HL-60 (cell line): ENCODE results near the gene RTN4RL1.

Experiments
- DNase-seq, 2 experiments: peaks; one replicate each; pipeline ENCODE4 v3.0.0-alpha.2; 2010 to 2020; ENCODE audit warnings: low read depth in 1 of 2, low spot score in 1 of 2
- H3K27ac ChIP-seq: fragments of 250-450 bp; sonication (Bioruptor Pico); replicated peaks from 2 replicates; pipeline ENCODE4 v1.5.1; 2020; ENCODE audit warnings: mild to moderate bottlenecking, moderate library complexity
- H3K27me3 ChIP-seq: fragments of 250-450 bp; sonication (Bioruptor Pico); 2 replicates; pipeline ENCODE4 v1.5.1; 2021; ENCODE audit warnings: mild to moderate bottlenecking, moderate library complexity; ENCODE audit not compliant: insufficient read depth, poor library complexity, severe bottlenecking
- H3K4me3 ChIP-seq: replicated peaks from 2 replicates; pipeline ENCODE4 v1.5.1; 2011; ENCODE audit warnings: mild to moderate bottlenecking, control low read depth, low read length; ENCODE audit not compliant: insufficient read depth
- CTCF ChIP-seq: IDR thresholded peaks from one replicate; pipeline ENCODE4 v1.5.1; 2011; ENCODE audit warnings: low read length, control low read depth, inconsistent platforms; ENCODE audit not compliant: insufficient read depth
- GABPA ChIP-seq: IDR thresholded peaks from 2 replicates; pipeline ENCODE4 v1.6.1; 2012; ENCODE audit warnings: low read depth
- POLR2AphosphoS5 ChIP-seq: IDR thresholded peaks from 2 replicates; pipeline ENCODE4 v1.6.1; 2012; ENCODE audit warnings: low read depth
- REST ChIP-seq: IDR thresholded peaks from 2 replicates; pipeline ENCODE4 v1.6.1; 2012; ENCODE audit warnings: low read depth; ENCODE audit not compliant: insufficient replicate concordance
- SPI1 ChIP-seq: IDR thresholded peaks from 2 replicates; pipeline ENCODE4 v1.6.1; 2012; ENCODE audit warnings: low read depth, mild to moderate bottlenecking, borderline replicate concordance

Gene RTN4RL1

GRCh38 chr17:1914661-1915083 lies 110.5 kb downstream of the RTN4RL1 start:
- Histone ChIP-seq H3K27me3 (no peaks in the 10 kb centered on the region), H3K27ac (no peak overlapping the region), H3K4me3 (no peak overlapping the region)
- TF ChIP-seq REST (no peak), CTCF (no peak), SPI1 (no peak)
- no peak for DNase-seq

- DNase-seq = no peak
- Histone ChIP-seq H3K27me3 (peaks cover under 1% of the 10 kb centered on the region), H3K4me3 (no peak overlapping the region), H3K27ac (no peak overlapping the region)
- no peak for TF ChIP-seq CTCF
- no peak for TF ChIP-seq REST
- no peak for TF ChIP-seq GABPA
- TF ChIP-seq POLR2AphosphoS5 = no peak
- no peak for TF ChIP-seq SPI1
Observed at GRCh38 chr17:1913702-1914101, 111.4 kb downstream of the RTN4RL1 start.

- no peak for TF ChIP-seq REST
- no peak for TF ChIP-seq POLR2AphosphoS5
- no peak for TF ChIP-seq GABPA
- no peak for TF ChIP-seq CTCF
- TF ChIP-seq SPI1 = no peak
- DNase-seq = no peak
- no peak overlapping the region for H3K27ac ChIP-seq
- H3K27me3 ChIP-seq = peaks cover 8% of the 10 kb centered on the region
- no peak overlapping the region for H3K4me3 ChIP-seq
Observed at GRCh38 chr17:1912146-1912545, 113.0 kb downstream of the RTN4RL1 start.
